HEK293 (cell line): Measurements from ENCODE around the gene SPPL2B.

Experiments used
- BCL11A ChIP-seq: fragments of 450-650 bp; formaldehyde crosslinking; IDR thresholded peaks from 2 replicates; pipeline ENCODE4 v1.5.1; 2016; ENCODE audit warnings: low read depth, missing biosample characterization, missing genetic modification characterization
- BCL11B ChIP-seq: fragments of 450-650 bp; formaldehyde crosslinking; IDR thresholded peaks from 2 replicates; pipeline ENCODE4 v1.5.1; 2016; ENCODE audit warnings: low read depth, missing biosample characterization, missing genetic modification characterization
- KLF10 ChIP-seq: fragments of 450-650 bp; IDR thresholded peaks from 2 replicates; pipeline ENCODE4 v1.5.1; 2018; ENCODE audit warnings: missing biosample characterization, mild to moderate bottlenecking, missing genetic modification characterization
- MEIS1 ChIP-seq: sonication (generic); formaldehyde crosslinking; IDR thresholded peaks from 2 replicates; pipeline ENCODE4 v1.8.1; 2022; ENCODE audit warnings: missing genetic modification reagents, mild to moderate bottlenecking, borderline replicate concordance
- OSR2 ChIP-seq: fragments of 450-650 bp; formaldehyde crosslinking; IDR thresholded peaks from 2 replicates; pipeline ENCODE4 v1.5.1; 2016; ENCODE audit warnings: missing biosample characterization, missing genetic modification characterization
- PRDM10 ChIP-seq: fragments of 450-650 bp; formaldehyde crosslinking; IDR thresholded peaks from 2 replicates; pipeline ENCODE4 v1.5.1; 2016; ENCODE audit warnings: missing biosample characterization, missing genetic modification characterization
- PRDM2 ChIP-seq: fragments of 450-650 bp; formaldehyde crosslinking; IDR thresholded peaks from 2 replicates; pipeline ENCODE4 v1.5.1; 2016; ENCODE audit warnings: missing biosample characterization, missing genetic modification characterization, borderline replicate concordance
- SCRT1 ChIP-seq: fragments of 450-650 bp; formaldehyde crosslinking; IDR thresholded peaks from 2 replicates; pipeline ENCODE4 v1.5.1; 2016; ENCODE audit warnings: missing biosample characterization, missing genetic modification characterization, borderline replicate concordance
- SETDB1 ChIP-seq: IDR thresholded peaks from one replicate; pipeline ENCODE4 v1.6.1; 2017; ENCODE audit warnings: mild to moderate bottlenecking, low read length, moderate library complexity, mixed read lengths; ENCODE audit not compliant: insufficient read length
- SP2 ChIP-seq: fragments of 450-650 bp; formaldehyde crosslinking; IDR thresholded peaks from 2 replicates; pipeline ENCODE4 v1.5.1; 2016; ENCODE audit warnings: missing biosample characterization, missing genetic modification characterization
- ZBTB8A ChIP-seq: fragments of 450-650 bp; formaldehyde crosslinking; IDR thresholded peaks from 2 replicates; pipeline ENCODE4 v1.5.1; 2016; ENCODE audit warnings: missing biosample characterization, missing genetic modification characterization
- ZNF292 ChIP-seq: fragments of 450-650 bp; formaldehyde crosslinking; IDR thresholded peaks from 2 replicates; pipeline ENCODE4 v1.5.1; 2016; ENCODE audit warnings: low read depth, missing biosample characterization, missing genetic modification characterization, borderline replicate concordance
- ZNF341 ChIP-seq: fragments of 450-650 bp; formaldehyde crosslinking; IDR thresholded peaks from 2 replicates; pipeline ENCODE4; 2016; ENCODE audit warnings: low read depth, missing biosample characterization, missing genetic modification characterization
- ZNF37A ChIP-seq: fragments of 450-650 bp; IDR thresholded peaks from 2 replicates; pipeline ENCODE4 v1.5.1; 2018; ENCODE audit warnings: missing biosample characterization, missing genetic modification characterization
- ZNF426 ChIP-seq: fragments of 450-650 bp; formaldehyde crosslinking; IDR thresholded peaks from 2 replicates; pipeline ENCODE4 v1.5.1; 2017; ENCODE audit warnings: missing biosample characterization, missing genetic modification characterization, mild to moderate bottlenecking, inconsistent platforms, moderate library complexity
- ZNF580 ChIP-seq: fragments of 450-650 bp; formaldehyde crosslinking; IDR thresholded peaks from 2 replicates; pipeline ENCODE4 v1.5.1; 2016; ENCODE audit warnings: missing biosample characterization, missing genetic modification characterization
- ZNF791 ChIP-seq: fragments of 450-650 bp; formaldehyde crosslinking; IDR thresholded peaks from 2 replicates; pipeline ENCODE4 v1.5.1; 2016; ENCODE audit warnings: missing biosample characterization, missing genetic modification characterization
- TF ChIP-seq, protein P1 (sequence below): fragments of 450-650 bp; formaldehyde crosslinking; IDR thresholded peaks from 2 replicates; pipeline ENCODE4 v1.5.1; 2016; ENCODE audit warnings: missing biosample characterization, missing genetic modification characterization
- TF ChIP-seq, protein P2 (sequence below): fragments of 450-650 bp; formaldehyde crosslinking; IDR thresholded peaks from 2 replicates; pipeline ENCODE4 v1.5.1; 2016; ENCODE audit warnings: missing biosample characterization, missing genetic modification characterization
- TF ChIP-seq, protein P3 (sequence below): fragments of 450-650 bp; formaldehyde crosslinking; IDR thresholded peaks from 2 replicates; pipeline ENCODE4 v1.5.1; 2016; ENCODE audit warnings: missing biosample characterization, missing genetic modification characterization
- TF ChIP-seq, protein P4 (sequence below): fragments of 450-650 bp; formaldehyde crosslinking; IDR thresholded peaks from 2 replicates; pipeline ENCODE4 v1.5.1; 2017; ENCODE audit warnings: missing biosample characterization, missing genetic modification characterization

SPPL2B gene

DNA sequence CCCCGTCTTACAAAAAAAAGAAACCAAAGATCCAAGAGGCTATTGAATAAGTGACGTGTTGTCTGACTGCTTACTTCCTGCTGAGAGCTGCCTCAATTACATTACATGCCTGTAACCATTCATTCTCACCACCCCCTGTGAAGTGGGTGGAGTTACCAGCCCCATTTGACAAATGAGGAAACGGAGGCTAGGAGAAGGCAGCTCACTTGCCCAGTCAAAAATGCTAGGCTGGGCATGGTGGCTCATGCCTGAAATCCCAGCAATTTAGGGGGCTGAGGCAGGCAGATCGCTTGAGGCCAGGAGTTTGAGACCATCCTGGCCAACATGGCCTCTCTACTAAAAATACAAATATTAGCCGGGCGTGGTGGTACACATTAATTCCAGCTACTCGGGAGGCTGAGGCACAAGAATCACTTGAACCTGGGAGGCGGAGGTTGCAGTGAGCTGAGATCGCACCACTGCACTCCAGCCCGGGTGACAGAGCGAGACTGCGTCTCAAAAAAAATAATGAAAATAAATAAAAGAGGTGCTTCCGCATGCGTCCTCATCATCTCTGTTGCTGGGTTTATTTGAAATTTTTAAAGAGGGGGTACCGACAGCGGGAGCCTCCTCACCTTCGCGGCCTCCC, 597 bp upstream of the SPPL2B start (continued):
- TF ChIP-seq, protein P1, sequence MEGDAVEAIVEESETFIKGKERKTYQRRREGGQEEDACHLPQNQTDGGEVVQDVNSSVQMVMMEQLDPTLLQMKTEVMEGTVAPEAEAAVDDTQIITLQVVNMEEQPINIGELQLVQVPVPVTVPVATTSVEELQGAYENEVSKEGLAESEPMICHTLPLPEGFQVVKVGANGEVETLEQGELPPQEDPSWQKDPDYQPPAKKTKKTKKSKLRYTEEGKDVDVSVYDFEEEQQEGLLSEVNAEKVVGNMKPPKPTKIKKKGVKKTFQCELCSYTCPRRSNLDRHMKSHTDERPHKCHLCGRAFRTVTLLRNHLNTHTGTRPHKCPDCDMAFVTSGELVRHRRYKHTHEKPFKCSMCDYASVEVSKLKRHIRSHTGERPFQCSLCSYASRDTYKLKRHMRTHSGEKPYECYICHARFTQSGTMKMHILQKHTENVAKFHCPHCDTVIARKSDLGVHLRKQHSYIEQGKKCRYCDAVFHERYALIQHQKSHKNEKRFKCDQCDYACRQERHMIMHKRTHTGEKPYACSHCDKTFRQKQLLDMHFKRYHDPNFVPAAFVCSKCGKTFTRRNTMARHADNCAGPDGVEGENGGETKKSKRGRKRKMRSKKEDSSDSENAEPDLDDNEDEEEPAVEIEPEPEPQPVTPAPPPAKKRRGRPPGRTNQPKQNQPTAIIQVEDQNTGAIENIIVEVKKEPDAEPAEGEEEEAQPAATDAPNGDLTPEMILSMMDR (tag by site-specific recombination), result 0 out of 2 replicates have a peak, but pooled peaks have one; percentile 6
- TF ChIP-seq ZNF341 (tag by site-specific recombination), result no peak
- no peak for TF ChIP-seq ZNF37A (tag by site-specific recombination)
- no peak for TF ChIP-seq OSR2
- TF ChIP-seq SCRT1 (tag by site-specific recombination), result no peak
- no peak for TF ChIP-seq ZNF791 (tag by site-specific recombination)
- no peak for TF ChIP-seq SETDB1
- no peak for TF ChIP-seq PRDM2 (tag by site-specific recombination)
- TF ChIP-seq MEIS1 (CRISPR knock-in tag), result no peak
- TF ChIP-seq ZNF426 (tag by site-specific recombination), result no peak
- TF ChIP-seq, protein P2, sequence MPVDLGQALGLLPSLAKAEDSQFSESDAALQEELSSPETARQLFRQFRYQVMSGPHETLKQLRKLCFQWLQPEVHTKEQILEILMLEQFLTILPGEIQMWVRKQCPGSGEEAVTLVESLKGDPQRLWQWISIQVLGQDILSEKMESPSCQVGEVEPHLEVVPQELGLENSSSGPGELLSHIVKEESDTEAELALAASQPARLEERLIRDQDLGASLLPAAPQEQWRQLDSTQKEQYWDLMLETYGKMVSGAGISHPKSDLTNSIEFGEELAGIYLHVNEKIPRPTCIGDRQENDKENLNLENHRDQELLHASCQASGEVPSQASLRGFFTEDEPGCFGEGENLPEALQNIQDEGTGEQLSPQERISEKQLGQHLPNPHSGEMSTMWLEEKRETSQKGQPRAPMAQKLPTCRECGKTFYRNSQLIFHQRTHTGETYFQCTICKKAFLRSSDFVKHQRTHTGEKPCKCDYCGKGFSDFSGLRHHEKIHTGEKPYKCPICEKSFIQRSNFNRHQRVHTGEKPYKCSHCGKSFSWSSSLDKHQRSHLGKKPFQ, result peak; percentile 54; the same call in 1 of the 2 replicates
- TF ChIP-seq ZNF580 (tag by site-specific recombination), result no peak
- no peak for TF ChIP-seq ZNF292 (tag by site-specific recombination)
- no peak for TF ChIP-seq KLF10 (tag by site-specific recombination)
- no peak for TF ChIP-seq BCL11A (tag by site-specific recombination)
- TF ChIP-seq BCL11B (tag by site-specific recombination), result no peak
- TF ChIP-seq PRDM10 (tag by site-specific recombination), result peak; percentile 83; the same call in 1 of the 2 replicates
- TF ChIP-seq, protein P3, sequence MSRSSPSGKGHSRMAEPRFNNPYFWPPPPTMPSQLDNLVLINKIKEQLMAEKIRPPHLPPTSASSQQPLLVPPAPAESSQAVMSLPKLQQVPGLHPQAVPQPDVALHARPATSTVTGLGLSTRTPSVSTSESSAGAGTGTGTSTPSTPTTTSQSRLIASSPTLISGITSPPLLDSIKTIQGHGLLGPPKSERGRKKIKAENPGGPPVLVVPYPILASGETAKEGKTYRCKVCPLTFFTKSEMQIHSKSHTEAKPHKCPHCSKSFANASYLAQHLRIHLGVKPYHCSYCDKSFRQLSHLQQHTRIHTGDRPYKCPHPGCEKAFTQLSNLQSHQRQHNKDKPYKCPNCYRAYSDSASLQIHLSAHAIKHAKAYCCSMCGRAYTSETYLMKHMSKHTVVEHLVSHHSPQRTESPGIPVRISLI (tag by site-specific recombination), result no peak
- TF ChIP-seq SP2, result peak; percentile 67
- no peak for TF ChIP-seq ZBTB8A (tag by site-specific recombination)
- TF ChIP-seq, protein P4, sequence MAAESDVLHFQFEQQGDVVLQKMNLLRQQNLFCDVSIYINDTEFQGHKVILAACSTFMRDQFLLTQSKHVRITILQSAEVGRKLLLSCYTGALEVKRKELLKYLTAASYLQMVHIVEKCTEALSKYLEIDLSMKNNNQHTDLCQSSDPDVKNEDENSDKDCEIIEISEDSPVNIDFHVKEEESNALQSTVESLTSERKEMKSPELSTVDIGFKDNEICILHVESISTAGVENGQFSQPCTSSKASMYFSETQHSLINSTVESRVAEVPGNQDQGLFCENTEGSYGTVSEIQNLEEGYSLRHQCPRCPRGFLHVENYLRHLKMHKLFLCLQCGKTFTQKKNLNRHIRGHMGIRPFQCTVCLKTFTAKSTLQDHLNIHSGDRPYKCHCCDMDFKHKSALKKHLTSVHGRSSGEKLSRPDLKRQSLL, result no peak
